H1 (cell line): ENCODE measurements around the gene IQCE. TPM values are rescaled to one million over a fixed set of nuclear protein-coding genes. Genes with fewer than 3 reads are reported as not detected.

Experiments
- KDM5A ChIP-seq: fragments of 200-600 bp; IDR thresholded peaks from 2 replicates; pipeline ENCODE4 v1.7.1; 2012; ENCODE audit warnings: mild to moderate bottlenecking, low read length, inconsistent platforms, mixed read lengths
- SRF ChIP-seq: IDR thresholded peaks from 2 replicates; pipeline ENCODE4 v1.6.1; 2011; ENCODE audit warnings: mild to moderate bottlenecking, low read depth, low read length, moderate library complexity
- polyA plus RNA-seq, 7 experiments: library from polyadenylated mRNA; depleted of rRNA in 3 of 7; stranded (reverse) in 5 of 7; unstranded in 2 of 7; fragments of >200 nt in 5 of 7; fragments of 200-250 nt in 2 of 7; gene quantifications; 1 replicate in 5 of 7; 2 replicates in 1 of 7; 4 replicates in 1 of 7; pipeline versions ENCODE4 v1.2.1 to v1.2.3, GENCODE V29; 2011 to 2013; ENCODE audit warnings: missing spikeins in 2 of 7, mixed read lengths in 2 of 7
- total RNA-seq: library from RNA; stranded (reverse); fragmentation: NEBNext Ultra II Directional; extraction: Animal tissue kit (Norgen Biotek cat#: 25700); gene quantifications from 2 replicates; pipeline ENCODE4 v1.2.1, GENCODE V29; 2021
- TF ChIP-seq, protein P1 (sequence below): fragments of 300-600 bp; sonication (generic); IDR thresholded peaks from 2 replicates; pipeline ENCODE4 v1.7.1; 2012; ENCODE audit warnings: low read length, moderate library complexity, mild to moderate bottlenecking, inconsistent platforms; ENCODE audit not compliant: insufficient replicate concordance

IQCE gene
- total and polyA plus RNA-seq, 2 of the 8 experiments (the other 6 are each of a cell fraction or from before 2014, with no cell fraction given): 2.2 to 4.9 TPM

DNA sequence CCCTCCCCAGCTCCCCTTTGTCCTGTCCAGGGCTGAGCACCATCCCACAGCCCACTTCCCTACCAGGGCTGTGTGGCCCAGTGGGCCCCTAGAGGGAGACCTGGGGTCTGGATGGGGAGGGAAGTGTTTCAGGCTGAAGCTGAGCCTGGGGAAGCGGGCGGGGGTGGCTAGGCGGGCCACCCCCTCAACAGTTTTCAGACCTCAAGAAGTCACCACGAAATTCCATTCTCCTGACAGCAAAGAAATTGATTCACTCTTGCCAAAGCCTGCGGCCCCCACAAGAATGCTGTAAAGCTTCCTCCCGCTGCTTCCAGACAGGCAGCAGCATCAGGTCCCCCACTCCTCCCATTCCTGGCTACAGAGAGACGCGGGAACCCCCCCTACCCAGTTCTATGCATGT, 41.8 kb upstream of the IQCE start (continued):
- TF ChIP-seq, protein P1, sequence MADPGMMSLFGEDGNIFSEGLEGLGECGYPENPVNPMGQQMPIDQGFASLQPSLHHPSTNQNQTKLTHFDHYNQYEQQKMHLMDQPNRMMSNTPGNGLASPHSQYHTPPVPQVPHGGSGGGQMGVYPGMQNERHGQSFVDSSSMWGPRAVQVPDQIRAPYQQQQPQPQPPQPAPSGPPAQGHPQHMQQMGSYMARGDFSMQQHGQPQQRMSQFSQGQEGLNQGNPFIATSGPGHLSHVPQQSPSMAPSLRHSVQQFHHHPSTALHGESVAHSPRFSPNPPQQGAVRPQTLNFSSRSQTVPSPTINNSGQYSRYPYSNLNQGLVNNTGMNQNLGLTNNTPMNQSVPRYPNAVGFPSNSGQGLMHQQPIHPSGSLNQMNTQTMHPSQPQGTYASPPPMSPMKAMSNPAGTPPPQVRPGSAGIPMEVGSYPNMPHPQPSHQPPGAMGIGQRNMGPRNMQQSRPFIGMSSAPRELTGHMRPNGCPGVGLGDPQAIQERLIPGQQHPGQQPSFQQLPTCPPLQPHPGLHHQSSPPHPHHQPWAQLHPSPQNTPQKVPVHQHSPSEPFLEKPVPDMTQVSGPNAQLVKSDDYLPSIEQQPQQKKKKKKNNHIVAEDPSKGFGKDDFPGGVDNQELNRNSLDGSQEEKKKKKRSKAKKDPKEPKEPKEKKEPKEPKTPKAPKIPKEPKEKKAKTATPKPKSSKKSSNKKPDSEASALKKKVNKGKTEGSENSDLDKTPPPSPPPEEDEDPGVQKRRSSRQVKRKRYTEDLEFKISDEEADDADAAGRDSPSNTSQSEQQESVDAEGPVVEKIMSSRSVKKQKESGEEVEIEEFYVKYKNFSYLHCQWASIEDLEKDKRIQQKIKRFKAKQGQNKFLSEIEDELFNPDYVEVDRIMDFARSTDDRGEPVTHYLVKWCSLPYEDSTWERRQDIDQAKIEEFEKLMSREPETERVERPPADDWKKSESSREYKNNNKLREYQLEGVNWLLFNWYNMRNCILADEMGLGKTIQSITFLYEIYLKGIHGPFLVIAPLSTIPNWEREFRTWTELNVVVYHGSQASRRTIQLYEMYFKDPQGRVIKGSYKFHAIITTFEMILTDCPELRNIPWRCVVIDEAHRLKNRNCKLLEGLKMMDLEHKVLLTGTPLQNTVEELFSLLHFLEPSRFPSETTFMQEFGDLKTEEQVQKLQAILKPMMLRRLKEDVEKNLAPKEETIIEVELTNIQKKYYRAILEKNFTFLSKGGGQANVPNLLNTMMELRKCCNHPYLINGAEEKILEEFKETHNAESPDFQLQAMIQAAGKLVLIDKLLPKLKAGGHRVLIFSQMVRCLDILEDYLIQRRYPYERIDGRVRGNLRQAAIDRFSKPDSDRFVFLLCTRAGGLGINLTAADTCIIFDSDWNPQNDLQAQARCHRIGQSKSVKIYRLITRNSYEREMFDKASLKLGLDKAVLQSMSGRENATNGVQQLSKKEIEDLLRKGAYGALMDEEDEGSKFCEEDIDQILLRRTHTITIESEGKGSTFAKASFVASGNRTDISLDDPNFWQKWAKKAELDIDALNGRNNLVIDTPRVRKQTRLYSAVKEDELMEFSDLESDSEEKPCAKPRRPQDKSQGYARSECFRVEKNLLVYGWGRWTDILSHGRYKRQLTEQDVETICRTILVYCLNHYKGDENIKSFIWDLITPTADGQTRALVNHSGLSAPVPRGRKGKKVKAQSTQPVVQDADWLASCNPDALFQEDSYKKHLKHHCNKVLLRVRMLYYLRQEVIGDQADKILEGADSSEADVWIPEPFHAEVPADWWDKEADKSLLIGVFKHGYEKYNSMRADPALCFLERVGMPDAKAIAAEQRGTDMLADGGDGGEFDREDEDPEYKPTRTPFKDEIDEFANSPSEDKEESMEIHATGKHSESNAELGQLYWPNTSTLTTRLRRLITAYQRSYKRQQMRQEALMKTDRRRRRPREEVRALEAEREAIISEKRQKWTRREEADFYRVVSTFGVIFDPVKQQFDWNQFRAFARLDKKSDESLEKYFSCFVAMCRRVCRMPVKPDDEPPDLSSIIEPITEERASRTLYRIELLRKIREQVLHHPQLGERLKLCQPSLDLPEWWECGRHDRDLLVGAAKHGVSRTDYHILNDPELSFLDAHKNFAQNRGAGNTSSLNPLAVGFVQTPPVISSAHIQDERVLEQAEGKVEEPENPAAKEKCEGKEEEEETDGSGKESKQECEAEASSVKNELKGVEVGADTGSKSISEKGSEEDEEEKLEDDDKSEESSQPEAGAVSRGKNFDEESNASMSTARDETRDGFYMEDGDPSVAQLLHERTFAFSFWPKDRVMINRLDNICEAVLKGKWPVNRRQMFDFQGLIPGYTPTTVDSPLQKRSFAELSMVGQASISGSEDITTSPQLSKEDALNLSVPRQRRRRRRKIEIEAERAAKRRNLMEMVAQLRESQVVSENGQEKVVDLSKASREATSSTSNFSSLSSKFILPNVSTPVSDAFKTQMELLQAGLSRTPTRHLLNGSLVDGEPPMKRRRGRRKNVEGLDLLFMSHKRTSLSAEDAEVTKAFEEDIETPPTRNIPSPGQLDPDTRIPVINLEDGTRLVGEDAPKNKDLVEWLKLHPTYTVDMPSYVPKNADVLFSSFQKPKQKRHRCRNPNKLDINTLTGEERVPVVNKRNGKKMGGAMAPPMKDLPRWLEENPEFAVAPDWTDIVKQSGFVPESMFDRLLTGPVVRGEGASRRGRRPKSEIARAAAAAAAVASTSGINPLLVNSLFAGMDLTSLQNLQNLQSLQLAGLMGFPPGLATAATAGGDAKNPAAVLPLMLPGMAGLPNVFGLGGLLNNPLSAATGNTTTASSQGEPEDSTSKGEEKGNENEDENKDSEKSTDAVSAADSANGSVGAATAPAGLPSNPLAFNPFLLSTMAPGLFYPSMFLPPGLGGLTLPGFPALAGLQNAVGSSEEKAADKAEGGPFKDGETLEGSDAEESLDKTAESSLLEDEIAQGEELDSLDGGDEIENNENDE: no peak
- no peak for TF ChIP-seq KDM5A
- no peak for TF ChIP-seq SRF
- TF ChIP-seq, all 59 proteins: peak for 0
